Activated naive CD4-positive, alpha-beta T cell treated with anti-CD3 and anti-CD28 coated beads, Interleukin-2, amount 50 U/mL, for 16 hours (primary cell): Measurements from ENCODE around the gene TRIM33.

Experiments
- DNase-seq: peaks from one replicate; pipeline ENCODE4 v3.0.0-alpha.2; 2020

TRIM33 gene

DNA sequence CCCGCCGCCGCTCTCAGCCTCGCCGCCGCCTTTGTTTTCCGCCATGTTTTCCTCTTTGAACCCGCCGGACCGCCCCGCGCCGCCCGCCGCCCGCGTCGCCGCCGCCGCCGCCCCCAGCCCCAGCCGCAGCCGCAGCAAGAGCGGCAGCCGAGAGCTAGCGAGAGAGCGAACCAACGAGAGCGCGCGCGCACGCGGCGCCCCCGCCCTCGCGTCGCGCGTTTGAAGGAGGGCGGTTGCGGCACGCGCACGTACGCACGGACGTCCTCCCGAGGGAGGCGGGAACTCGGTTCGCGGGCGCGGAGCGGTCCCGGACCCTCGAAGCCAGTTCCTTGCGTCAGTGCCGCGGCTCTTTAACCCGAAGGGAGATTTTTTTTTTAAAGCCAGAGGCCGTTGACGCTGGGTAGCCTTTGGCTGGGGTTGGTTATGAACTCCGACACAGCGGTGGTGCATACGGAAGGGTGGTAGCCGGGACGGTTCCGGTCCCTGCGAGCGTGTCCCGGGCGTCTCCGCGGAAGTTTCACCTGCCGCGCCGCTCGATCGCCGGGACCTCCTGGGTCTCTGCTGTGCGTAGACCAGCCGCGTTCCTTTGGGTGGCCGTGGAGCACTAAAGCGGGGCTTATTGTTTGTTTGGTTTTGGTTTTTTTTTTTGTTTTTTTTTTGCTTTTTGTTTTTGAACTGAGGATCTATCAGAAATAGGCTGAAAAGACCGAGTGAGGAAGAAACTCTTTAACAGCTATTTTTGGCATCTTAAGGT is at the start of gene TRIM33:
TRIM33 (minus strand) TSS at position 172 of the 754 bp plus-strand sequence; CDS start at position 45, 127 bp downstream.
- peak; percentile 94 for DNase-seq

GRCh38 chr1:114559356-114559755 is 48.4 kb upstream of the TRIM33 start:
- DNase-seq = no peak

GRCh38 chr1:114558544-114558943 is 47.5 kb upstream of the TRIM33 start:
- DNase-seq = no peak

GRCh38 chr1:114554577-114554976 is 43.6 kb upstream of the TRIM33 start:
- DNase-seq = no peak

GRCh38 chr1:114552106-114552639 is 41.2 kb upstream of the TRIM33 start:
- no peak for DNase-seq

DNA sequence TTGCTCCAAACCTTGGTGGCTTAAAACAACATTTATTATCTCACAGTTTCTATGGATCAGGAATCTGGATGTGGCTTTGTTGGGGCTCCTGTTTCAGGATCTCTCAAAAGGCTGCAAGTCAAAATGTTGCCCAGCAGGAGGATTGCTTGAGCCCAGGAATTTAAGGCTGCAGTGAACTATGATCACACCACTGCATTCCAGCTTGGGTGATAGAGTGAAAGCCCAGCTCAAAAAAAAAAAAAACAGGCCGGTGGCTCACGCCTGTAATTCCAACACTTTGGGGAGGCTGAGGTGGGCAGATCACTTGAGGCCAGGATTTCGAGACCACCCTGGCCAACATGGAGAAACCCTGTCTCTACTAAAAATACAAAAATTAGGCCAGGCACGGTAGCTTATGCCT is 40.4 kb upstream of the TRIM33 start:
- DNase-seq = no peak

GRCh38 chr1:114550336-114550735 is 39.3 kb upstream of the TRIM33 start:
- no peak for DNase-seq

GRCh38 chr1:114549137-114549536 is 38.1 kb upstream of the TRIM33 start:
- DNase-seq = no peak

- DNase-seq = no peak
Observed at GRCh38 chr1:114547076-114547475, 36.1 kb upstream of the TRIM33 start.

DNA sequence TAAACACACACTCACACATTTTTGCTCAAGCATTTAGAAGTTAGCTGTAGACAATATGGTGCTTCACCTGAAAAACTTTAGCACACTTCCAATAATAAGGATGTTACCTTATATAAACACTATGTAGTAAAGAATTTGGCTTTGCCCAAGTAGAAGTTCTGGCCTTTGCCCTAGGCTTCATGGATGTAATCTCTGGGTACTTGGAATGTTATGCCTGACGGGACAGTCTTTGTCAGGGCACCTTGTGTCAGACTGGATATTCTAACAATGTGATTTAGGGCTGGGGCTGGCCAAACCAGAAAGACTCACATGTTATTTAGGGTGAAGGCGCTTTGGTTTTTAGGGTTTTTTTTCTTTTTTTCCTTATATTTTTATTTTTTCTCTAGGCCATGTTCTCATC is 34.8 kb upstream of the TRIM33 start:
- no peak for DNase-seq

DNA sequence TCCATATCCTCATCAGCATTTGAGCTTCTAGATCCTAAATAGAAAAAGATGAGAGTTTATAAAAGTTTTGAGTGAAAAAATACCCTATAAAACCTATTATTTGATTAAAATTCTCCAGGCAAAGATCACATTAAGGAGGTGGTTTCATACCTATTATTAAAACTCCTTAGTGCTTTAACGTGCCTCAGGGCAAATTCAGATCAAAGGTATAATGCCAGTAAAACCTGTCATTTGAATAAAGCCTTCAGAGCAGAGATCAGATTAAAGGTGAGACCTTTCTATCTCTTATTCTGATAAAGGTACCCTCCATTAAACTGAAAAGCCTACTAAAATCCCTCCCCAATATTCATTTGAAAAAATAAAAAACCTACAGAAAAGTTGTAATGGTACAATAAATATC is 34.3 kb upstream of the TRIM33 start:
- no peak for DNase-seq

GRCh38 chr1:114540821-114541220 is 29.8 kb upstream of the TRIM33 start:
- DNase-seq = no peak

DNA sequence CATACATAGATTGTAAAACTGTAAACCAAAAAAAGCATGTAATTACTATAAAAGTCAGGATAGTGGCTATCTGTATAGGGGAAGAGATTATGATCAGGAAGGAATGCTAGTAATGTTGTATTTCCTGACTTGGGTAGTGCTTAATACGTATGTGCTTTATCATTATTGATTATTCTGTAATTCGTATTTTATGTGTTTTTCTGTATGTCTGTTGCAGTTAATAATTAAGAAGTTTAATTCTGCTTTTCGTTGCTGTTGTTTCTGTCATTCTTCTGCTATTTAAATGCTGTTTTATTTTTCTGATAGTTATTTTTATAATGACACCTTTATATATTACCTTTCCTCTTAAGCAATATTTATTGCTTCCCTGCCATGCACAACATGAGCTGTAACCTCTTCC is 29.3 kb upstream of the TRIM33 start:
- DNase-seq = no peak

GRCh38 chr1:114536043-114536442 is 25.0 kb upstream of the TRIM33 start:
- DNase-seq = no peak

DNA sequence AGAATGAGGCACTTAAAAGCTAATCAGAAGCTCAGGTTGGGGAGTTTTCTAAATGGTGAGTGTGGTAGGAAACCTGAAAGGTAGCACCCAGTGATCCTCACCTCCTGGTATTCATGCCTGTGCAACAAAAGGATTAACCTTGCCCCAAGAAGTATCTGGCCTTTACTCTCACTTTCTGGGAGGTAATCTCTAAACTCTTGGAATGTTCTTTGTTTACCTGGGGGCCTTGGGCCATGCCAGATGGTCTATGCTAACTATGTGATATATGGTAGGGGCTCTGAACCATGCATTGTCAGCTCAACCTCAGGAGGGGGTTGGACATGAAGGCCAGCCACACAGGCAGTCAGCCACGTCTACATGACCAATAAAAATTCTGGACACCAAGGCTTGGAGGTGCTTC is 24.4 kb upstream of the TRIM33 start:
- DNase-seq = no peak

- DNase-seq = no peak
Observed at GRCh38 chr1:114531094-114531493, 20.1 kb upstream of the TRIM33 start.

DNA sequence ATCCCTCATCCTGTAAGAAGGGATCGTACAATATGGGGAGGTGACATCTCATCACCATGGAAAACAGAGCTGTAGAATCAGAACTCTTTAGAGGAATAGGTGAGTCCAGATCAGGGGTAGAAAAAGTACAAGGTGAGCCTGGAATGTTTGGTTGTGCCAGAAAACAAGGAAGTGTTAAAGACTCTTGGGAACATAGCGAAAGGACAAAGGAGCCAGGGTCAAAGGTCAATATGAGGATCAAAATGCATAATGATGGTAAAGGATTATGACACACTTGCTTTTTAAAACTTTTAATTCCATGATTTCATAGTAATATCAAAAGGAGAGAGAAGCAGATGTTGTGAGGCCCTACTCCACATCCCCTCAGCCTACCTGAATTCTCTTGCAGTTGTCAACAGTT is 19.2 kb upstream of the TRIM33 start:
- no peak for DNase-seq

DNA sequence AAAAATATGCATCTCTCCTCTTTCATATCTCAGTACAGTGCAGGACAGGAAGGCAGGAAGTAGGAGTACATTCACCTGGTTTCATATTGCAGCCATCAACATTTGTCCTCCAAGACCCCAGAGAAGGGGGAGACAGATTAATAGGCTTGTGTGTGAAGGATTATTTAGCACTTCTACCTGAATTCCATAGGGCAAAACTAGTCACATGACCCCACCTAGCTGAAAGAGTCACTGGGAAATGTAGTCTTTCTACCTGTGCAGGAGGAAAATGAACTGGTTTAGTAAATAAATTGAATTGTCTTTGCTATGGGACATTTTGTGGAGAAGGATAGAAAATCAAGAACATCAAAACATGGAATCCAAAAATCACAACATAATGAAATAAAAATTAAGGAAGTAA is 13.9 kb upstream of the TRIM33 start:
- no peak for DNase-seq

- no peak for DNase-seq
Observed at GRCh38 chr1:114522264-114522575, 11.2 kb upstream of the TRIM33 start.

GRCh38 chr1:114521396-114522263 is 10.6 kb upstream of the TRIM33 start:
- DNase-seq = no peak

DNA sequence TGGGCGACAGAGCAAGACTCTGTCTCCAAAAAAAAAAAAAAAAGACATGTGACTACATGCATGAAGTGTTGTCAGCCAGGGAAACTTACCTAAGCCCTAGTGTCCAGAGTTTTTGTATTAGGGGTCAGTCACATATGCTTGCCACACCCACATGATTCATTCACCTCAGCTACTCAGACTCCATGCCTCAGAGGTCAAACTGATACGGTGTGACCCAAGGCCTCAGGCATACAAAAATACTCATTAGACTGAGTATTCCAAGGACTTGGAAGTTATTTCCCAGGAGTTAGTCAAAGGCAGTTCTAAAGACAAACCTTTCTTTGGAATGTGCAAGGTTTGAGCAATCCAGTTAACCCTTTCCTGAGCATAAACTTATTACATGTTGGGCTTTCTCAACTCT is 6.3 kb upstream of the TRIM33 start:
- DNase-seq = no peak

- DNase-seq = no peak
Observed at GRCh38 chr1:114512595-114513280, 1.7 kb upstream of the TRIM33 start.

DNA sequence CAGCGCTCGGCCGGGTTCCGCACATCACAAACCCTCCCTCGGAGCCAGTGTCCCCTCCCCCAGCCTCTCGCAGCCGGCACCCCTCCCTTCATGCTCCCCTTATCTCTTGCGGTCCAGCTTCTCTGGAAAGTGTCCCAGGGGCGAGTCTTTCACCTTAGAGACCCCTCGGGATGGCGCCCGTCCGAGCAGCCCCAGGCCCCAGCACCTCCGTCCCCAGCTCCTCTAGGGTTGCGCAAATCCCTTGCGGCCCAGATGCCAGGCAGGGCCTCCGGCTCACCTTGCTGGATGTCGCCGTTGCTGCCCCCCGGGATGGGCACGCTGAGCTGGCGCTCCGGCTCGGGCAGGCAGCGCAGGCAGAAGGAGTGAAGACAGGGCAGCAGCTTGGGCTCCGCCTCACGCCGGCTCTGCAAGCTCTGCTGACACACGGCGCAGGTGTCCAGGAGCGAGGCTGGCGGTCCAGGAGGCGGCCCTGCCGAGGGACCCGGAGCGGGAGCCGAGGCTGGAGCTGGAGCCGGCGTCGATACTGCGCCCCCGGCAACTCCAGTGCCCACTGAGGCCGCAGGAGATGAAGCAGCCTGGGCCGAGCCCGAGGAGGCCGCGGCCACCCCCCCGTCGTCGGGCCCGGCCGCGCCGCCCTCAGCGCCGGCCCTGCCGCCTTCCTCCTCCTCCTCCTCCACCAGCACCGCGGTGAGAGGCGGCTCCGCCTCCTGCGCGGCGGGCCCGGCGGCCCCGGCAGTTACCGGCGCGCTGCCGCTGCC is 550 bp downstream of the TRIM33 start:
- DNase-seq = peak; percentile 50
